ENCODE data around the gene SLC16A8. TPM values are rescaled to one million over a fixed set of nuclear protein-coding genes. Genes with fewer than 3 reads are reported as not detected.
"Not testable (repeated sequence)": the region's sequence is repeated elsewhere in the genome, so short reads cannot be mapped to it uniquely, and the experiment has no call there.

Gene SLC16A8
- total RNA-seq, 1 donor from 2014 or later: not detected

- no peak overlapping the region for H3K27ac Mint-ChIP-seq (ENCODE audit: unreplicated experiment)
- H3K9me3 Mint-ChIP-seq (ENCODE audit: unreplicated experiment): no peaks in the 10 kb centered on the region
- H3K36me3 Mint-ChIP-seq (ENCODE audit: unreplicated experiment): no peaks in the 10 kb centered on the region
These were observed 41.1 kb upstream of the SLC16A8 start for GRCh38 chr22:38125038-38125610.

DNA sequence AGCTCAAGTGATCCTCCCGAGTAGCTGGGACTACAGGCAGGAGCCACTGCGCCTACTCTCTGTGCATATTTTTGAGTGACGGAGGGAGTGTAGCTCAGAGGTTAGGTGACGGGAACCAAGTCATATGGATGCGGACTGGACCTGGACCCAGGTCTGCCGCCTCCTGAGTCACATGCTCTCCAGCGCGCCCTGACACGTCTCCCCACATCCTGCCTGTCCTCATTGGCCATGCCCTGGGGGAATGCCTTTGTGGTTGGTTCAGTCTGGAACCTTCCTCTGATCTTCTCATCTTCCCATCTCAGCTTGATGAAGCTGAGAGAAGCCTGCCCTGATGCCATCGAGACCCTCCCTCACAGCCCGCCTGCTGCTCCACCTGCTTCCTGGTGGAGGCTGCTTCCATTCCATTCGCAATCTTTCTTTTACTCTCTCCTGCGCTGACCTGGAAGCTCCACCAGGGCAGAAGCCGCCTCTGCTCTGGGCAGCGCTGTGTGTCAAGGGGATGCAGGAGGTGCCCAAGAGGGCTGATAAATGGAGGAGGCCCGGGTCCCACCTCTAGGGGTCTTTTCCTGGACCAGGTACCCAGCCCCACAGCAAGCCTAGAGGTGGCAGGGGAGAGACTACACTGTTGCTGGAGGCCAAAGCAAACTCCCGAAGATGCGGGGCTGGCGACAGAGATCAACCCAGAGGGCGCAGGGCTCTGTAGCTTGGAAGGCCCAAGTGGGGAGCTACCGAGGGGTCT is 40.4 kb upstream of the SLC16A8 start:
- Mint-ChIP-seq H3K4me3 (ENCODE audit: unreplicated experiment) (no peak overlapping the region), H3K4me1 (ENCODE audit: low read depth, unreplicated experiment) (peaks cover 9% of the 10 kb centered on the region), H3K27me3 (ENCODE audit: unreplicated experiment) (peaks cover 6% of the 10 kb centered on the region), H3K36me3 (ENCODE audit: unreplicated experiment) (no peaks in the 10 kb centered on the region), H3K9me3 (ENCODE audit: unreplicated experiment) (no peaks in the 10 kb centered on the region), H3K27ac (ENCODE audit: unreplicated experiment) (peak overlapping the region; percentile 57)
- DNase-seq: no peak
- peak; percentile 22 for TF ChIP-seq CTCF (IDR thresholded peaks at IDR 0.05; ENCODE audit: partially characterized antibody, unreplicated experiment)

More at GRCh38 chr22:38125038-38125610, 41.1 kb upstream of the SLC16A8 start:
- H3K4me3 Mint-ChIP-seq (ENCODE audit: unreplicated experiment): no peak overlapping the region
- peaks cover 4% of the 10 kb centered on the region for H3K27me3 Mint-ChIP-seq (ENCODE audit: unreplicated experiment)
- H3K4me1 Mint-ChIP-seq (ENCODE audit: low read depth, unreplicated experiment): peaks cover 9% of the 10 kb centered on the region
- no peak for DNase-seq
- no peak for TF ChIP-seq CTCF (IDR thresholded peaks at IDR 0.05; ENCODE audit: partially characterized antibody, unreplicated experiment)

GRCh38 chr22:38122616-38123015 is 38.6 kb upstream of the SLC16A8 start:
- no peak overlapping the region for H3K4me3 Mint-ChIP-seq (ENCODE audit: unreplicated experiment)
- H3K36me3 Mint-ChIP-seq (ENCODE audit: unreplicated experiment): no peaks in the 10 kb centered on the region
- no peak for DNase-seq
- no peaks in the 10 kb centered on the region for H3K9me3 Mint-ChIP-seq (ENCODE audit: unreplicated experiment)
- peaks cover 6% of the 10 kb centered on the region for H3K27me3 Mint-ChIP-seq (ENCODE audit: unreplicated experiment)
- H3K4me1 Mint-ChIP-seq (ENCODE audit: low read depth, unreplicated experiment): peaks cover 9% of the 10 kb centered on the region
- no peak overlapping the region for H3K27ac Mint-ChIP-seq (ENCODE audit: unreplicated experiment)
- no peak for TF ChIP-seq CTCF (IDR thresholded peaks at IDR 0.05; ENCODE audit: partially characterized antibody, unreplicated experiment)

- no peak for DNase-seq
- Mint-ChIP-seq H3K27ac (ENCODE audit: unreplicated experiment) (no peak overlapping the region), H3K27me3 (ENCODE audit: unreplicated experiment) (peaks cover 6% of the 10 kb centered on the region), H3K4me3 (ENCODE audit: unreplicated experiment) (no peak overlapping the region), H3K4me1 (ENCODE audit: low read depth, unreplicated experiment) (peaks cover 2% of the 10 kb centered on the region), H3K9me3 (ENCODE audit: unreplicated experiment) (peaks cover 2% of the 10 kb centered on the region), H3K36me3 (ENCODE audit: unreplicated experiment) (no peaks in the 10 kb centered on the region)
- no peak for TF ChIP-seq CTCF (IDR thresholded peaks at IDR 0.05; ENCODE audit: partially characterized antibody, unreplicated experiment)
These were observed 36.6 kb upstream of the SLC16A8 start for GRCh38 chr22:38120359-38121110.

DNA sequence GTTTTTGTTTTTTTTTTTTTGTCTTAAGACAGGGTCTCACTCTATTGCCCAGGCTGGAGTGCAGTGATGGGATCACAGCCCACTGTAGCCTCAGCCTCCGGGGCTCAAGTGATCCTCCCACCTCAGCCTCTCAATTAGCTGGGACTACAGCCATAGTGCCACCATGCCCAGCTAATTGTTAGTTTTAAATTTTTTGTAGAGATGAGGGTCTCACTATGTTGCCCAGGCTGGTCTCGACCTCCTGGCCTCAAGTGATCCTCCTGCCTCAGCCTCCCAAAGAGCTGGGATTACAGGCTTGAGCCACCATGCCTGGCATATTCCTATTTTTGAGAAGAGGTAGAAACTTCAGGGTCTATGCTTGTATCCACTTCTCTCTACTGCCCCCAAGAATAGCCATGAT is 34.8 kb upstream of the SLC16A8 start:
- H3K4me3 Mint-ChIP-seq (ENCODE audit: unreplicated experiment); H3K4me1 Mint-ChIP-seq (ENCODE audit: low read depth, unreplicated experiment); H3K9me3 Mint-ChIP-seq (ENCODE audit: unreplicated experiment); H3K27me3 Mint-ChIP-seq (ENCODE audit: unreplicated experiment); DNase-seq; H3K36me3 Mint-ChIP-seq (ENCODE audit: unreplicated experiment); H3K27ac Mint-ChIP-seq (ENCODE audit: unreplicated experiment): not testable (repeated sequence)

Data from glutamatergic neuron (in vitro differentiated cells).